Epithelial cell of proximal tubule (primary cell): Measurements from ENCODE around the gene FZD2. TPM values are rescaled to one million over a fixed set of nuclear protein-coding genes. Genes with fewer than 3 reads are reported as not detected.

Experiments used
- DNase-seq: peaks from one replicate; pipeline ENCODE4 v3.0.0-alpha.2; 2011; ENCODE audit warnings: low read depth
- H3K4me3 ChIP-seq: 2 replicates; pipeline ENCODE4 v1.5.1; 2011; ENCODE audit warnings: low read depth, mild to moderate bottlenecking, low read length
- total RNA-seq: library from RNA; depleted of rRNA; stranded (reverse); fragments of >200 nt; gene quantifications from 2 replicates; pipeline ENCODE4 v1.2.3, GENCODE V29; 2015
- TF ChIP-seq, protein P1 (sequence below): conservative IDR thresholded peaks from 2 replicates; pipeline ENCODE4 v1.5.1; 2012; ENCODE audit warnings: low read depth, mild to moderate bottlenecking, low read length

Gene FZD2
- total RNA-seq, 1 donor from 2014 or later = 4.1 TPM

DNA sequence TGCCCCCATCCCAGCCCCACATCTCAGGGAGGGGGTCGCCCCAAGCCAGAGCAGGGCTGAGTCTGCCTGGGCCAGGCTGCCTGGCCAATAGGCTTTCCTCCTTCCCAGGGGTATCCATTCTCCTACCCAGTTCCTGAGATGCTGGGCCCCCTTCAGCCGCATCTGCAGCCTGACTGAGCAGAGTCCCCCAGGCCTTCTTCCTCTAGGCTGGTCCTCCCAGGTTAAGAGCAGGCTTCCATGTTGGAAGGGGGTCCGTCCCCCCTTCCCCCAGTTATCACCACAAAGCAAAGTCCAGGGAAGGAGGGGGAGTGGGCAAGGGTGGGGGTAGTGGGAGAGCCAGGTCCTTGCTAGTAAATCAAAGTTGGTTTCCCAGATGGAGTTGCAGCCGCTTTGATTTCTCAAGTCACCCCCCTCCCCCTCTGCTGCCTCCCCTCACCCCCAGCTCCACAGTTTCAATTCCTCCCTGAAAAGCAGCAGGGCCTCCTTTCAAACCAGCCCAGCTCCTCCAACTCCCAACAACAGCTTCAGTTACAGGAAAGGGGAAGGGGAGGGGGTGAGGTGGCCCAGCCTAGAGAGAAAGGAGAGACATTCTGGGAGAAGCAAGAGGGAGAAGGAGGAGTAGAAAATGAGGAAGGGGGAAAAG is 9.5 kb upstream of the FZD2 start:
- TF ChIP-seq, protein P1, sequence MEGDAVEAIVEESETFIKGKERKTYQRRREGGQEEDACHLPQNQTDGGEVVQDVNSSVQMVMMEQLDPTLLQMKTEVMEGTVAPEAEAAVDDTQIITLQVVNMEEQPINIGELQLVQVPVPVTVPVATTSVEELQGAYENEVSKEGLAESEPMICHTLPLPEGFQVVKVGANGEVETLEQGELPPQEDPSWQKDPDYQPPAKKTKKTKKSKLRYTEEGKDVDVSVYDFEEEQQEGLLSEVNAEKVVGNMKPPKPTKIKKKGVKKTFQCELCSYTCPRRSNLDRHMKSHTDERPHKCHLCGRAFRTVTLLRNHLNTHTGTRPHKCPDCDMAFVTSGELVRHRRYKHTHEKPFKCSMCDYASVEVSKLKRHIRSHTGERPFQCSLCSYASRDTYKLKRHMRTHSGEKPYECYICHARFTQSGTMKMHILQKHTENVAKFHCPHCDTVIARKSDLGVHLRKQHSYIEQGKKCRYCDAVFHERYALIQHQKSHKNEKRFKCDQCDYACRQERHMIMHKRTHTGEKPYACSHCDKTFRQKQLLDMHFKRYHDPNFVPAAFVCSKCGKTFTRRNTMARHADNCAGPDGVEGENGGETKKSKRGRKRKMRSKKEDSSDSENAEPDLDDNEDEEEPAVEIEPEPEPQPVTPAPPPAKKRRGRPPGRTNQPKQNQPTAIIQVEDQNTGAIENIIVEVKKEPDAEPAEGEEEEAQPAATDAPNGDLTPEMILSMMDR = no peak
- no peak overlapping the region for H3K4me3 ChIP-seq
- no peak for DNase-seq

DNA sequence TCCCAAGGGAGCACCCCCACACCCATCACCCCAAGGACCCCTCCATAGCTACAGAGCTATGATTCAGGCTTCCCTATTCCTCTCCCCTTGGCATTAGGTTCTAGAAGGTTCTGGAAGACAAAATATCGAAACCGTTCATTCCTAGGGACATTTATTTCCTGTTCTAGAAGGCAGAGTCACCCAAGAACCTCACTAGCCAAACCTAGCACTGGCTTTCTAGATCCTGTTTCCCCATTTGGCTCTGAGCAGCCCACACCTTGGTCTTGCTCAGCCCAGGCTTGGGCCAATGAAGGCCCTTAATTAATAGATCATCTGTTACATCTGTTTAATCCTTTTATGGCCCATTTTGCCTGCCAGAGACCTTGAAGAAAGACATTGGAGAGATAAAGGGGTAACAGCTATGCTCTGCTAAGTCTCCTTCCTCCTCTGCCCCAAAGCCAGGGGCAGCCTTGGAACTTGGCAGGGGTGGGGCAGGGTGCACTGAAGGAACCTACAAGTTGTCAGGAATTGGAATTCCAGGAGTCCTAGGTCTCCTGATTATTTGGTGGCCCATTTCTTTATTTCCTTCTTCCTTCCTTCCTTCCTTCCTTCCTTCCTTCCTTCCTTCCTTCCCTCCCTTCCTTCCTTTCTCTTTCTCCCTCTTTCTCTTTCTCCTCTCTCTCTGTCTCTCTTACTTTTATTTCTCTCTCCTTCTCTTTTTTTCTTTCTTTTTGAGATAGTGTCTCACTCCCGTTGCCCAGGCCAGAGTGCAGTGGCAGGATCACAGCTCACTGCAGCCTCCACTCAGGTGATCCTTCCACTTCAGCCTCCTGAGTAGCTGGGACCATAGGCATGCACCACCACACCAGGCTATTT is 8.7 kb upstream of the FZD2 start:
- no peak overlapping the region for H3K4me3 ChIP-seq
- DNase-seq = no peak
- TF ChIP-seq, protein P1 = no peak

DNA sequence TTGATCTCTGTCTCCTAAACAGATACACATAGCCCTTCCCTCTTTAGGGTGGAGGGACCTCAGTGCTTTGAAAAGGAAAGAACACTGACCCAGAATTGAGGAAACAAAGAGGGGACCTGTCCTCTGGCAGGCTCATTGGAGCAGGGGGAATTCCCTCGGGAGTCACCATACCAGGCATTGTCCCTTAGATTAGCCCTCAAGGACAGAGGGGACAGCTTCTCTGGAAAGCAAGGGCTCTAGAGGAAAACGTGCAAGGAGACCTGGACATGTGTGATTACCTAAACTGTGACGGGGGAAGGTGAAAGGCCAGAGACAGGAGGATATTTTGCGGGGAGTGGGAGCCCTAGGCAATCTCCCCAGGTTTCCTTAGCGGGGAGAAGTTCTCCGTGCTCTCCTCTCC is 7.6 kb upstream of the FZD2 start:
- TF ChIP-seq, protein P1 = no peak
- no peak overlapping the region for H3K4me3 ChIP-seq
- DNase-seq = no peak

DNA sequence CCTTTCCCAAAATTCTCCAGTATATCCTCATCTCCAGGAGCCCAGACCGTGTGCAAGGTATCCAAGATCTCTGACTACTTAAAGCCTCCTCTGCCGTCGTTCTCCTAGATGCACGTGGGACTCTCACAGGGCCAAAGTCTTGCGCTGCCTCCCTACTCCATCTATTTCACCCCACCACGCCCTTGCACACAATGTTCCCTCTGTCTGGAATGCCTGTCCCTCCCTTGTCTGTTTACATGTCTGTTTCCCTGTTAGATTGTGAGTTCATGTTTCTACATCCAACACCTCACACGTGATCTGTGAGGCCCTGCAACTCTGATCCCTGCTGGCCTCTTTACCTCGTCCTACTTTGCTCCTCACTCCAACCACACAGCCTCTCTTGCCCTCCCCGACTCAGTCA is 4.9 kb upstream of the FZD2 start:
- TF ChIP-seq, protein P1 = no peak
- no peak for DNase-seq
- no peak overlapping the region for H3K4me3 ChIP-seq

DNA sequence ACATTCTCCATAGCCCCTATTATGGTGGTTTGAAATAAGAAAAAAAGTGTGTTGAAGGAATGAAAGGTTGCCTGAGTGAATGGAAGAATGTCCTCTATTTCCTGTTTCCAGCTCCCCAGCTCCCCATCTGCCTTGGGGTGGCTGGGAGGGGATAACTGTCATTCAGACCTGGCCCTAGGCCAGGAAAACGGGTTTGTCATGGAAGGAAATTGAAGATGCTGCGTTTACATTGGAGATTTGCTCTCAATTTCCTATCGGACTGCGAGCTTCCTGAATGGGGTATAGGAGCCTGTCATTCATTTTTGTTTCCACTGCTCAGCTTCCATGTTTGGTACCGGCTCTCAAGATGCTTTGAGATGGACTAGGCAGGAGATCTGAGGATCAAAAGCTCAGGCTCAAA is 2.2 kb upstream of the FZD2 start:
- H3K4me3 ChIP-seq = no peak overlapping the region
- TF ChIP-seq, protein P1 = no peak

DNA sequence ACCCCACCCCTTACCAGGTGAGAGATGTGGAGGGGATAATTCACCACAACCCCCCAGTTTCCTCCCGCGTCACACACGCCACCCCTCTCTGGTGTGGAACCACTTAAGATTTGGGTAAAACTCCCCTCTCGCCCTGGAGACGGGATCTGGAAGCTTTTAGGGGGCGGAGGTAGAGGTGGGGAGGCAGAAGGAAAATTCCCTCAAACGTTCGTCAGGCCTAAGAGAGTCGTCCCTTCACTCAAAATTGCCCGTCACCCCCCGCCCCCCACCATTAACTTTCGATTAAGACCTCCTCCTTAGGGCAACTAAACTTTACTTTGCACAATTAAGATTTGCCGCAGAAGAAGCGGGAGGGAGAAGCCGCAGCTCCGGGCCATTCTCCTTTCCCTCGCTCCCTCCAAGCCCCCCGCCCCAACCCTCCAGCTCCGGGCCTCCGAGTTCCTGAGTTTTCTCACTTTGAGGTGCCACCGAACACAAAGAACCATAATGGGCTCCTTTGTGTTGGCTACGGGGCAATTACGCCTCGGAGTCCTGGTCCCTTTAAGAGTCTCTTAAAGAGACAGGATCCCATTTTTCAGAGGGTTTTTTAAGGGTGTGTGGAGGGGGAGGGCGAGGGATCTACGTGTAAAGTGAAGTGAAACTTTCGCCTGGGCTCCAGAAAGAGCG is 985 bp upstream of the FZD2 start:
- H3K4me3 ChIP-seq = peak overlapping the region; percentile 75
- DNase-seq = no peak
- TF ChIP-seq, protein P1 = no peak

More for the DNA sequence above, 2.2 kb upstream of the FZD2 start:
- no peak for DNase-seq
